ENCODE results near the gene TEX2. TPM values are rescaled to one million over a fixed set of nuclear protein-coding genes. Genes with fewer than 3 reads are reported as not detected.

The TEX2 gene
- polyA plus RNA-seq, 1 donor (not counting 4 experiments of a cell fraction or from before 2014, with no cell fraction given) = 44.4 TPM

DNA sequence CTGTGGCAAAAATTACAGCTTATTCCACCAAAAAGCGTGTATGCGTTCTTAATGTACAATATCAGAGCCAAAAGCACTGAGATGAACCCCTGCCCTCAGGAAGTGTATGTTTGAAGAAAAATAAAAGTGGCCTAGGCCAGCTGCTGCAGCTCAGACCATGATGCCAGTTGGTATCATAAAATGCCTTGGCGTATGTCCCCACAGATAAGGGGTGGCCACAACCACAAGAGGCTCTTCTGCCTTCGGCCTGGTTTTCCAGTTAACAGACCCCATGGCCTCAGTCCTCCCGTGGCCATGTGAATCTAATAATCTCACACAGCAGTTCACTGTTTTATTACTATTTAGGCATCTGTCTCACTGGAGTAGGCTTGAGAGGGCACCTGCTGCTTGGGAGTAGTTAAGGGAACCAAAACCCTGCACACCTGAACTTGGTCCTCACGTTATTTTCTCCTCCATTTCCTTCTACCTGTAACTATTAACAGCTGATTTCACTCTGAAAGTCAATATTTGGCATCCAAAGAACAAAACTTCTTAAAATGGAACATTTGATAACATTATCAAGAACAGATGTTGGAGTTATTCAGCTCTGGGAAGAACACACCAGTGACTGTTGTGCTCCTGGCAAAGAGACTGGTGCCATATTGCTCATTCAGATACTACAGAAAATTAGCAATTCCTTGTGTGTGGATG is 98.3 kb downstream of the TEX2 start:
- Histone ChIP-seq H3K27ac (ENCODE audit: control insufficient read depth, insufficient read depth, low read length) (no peak overlapping the region), H3K4me1 (ENCODE audit: control insufficient read depth, extremely low read depth, insufficient read depth, low read length) (peaks cover 6% of the 10 kb centered on the region), H3K9me3 (ENCODE audit: control insufficient read depth, low read depth, low read length) (no peaks in the 10 kb centered on the region), H3K4me3 (ENCODE audit: control insufficient read depth in 2 of 3, extremely low read depth in 1 of 3, insufficient read depth in 2 of 3, low read depth in 1 of 3, low read length in 3 of 3) (no peak overlapping the region), H3K4me2 (ENCODE audit: control insufficient read depth, extremely low read depth, insufficient read depth, low read depth, low read length) (no peak overlapping the region), H3K36me3 (ENCODE audit: control insufficient read depth in 2 of 2, extremely low read depth in 1 of 2, insufficient read depth in 2 of 2, low read length in 2 of 2) (peaks cover 18 to 25% of the 10 kb centered on the region in 2 experiments), H3K79me2 (ENCODE audit: control insufficient read depth, insufficient read depth, low read length) (no peaks in the 10 kb centered on the region), H2AFZ (ENCODE audit: control insufficient read depth, low read length) (no peak overlapping the region), H3K27me3 (ENCODE audit: control insufficient read depth, extremely low read depth, insufficient read depth, low read length) (no peaks in the 10 kb centered on the region), H4K20me1 (ENCODE audit: control insufficient read depth, extremely low read depth, insufficient read depth, low read length) (no peaks in the 10 kb centered on the region), H3K9ac (ENCODE audit: control insufficient read depth, extremely low read depth, insufficient read depth, low read length) (no peak overlapping the region), H3K9me1 (ENCODE audit: control insufficient read depth, extremely low read depth, insufficient read depth, low read length) (no peaks in the 10 kb centered on the region)
- dilution Hi-C loops (cut with MboI; ENCODE audit: extremely low pct_ligation_motif_present, low sequenced_read_pairs) = no loop called here
- TF ChIP-seq EZH2 (IDR thresholded peaks at IDR 0.05; ENCODE audit: low read length) = no peak
- TF ChIP-seq, protein P1, sequence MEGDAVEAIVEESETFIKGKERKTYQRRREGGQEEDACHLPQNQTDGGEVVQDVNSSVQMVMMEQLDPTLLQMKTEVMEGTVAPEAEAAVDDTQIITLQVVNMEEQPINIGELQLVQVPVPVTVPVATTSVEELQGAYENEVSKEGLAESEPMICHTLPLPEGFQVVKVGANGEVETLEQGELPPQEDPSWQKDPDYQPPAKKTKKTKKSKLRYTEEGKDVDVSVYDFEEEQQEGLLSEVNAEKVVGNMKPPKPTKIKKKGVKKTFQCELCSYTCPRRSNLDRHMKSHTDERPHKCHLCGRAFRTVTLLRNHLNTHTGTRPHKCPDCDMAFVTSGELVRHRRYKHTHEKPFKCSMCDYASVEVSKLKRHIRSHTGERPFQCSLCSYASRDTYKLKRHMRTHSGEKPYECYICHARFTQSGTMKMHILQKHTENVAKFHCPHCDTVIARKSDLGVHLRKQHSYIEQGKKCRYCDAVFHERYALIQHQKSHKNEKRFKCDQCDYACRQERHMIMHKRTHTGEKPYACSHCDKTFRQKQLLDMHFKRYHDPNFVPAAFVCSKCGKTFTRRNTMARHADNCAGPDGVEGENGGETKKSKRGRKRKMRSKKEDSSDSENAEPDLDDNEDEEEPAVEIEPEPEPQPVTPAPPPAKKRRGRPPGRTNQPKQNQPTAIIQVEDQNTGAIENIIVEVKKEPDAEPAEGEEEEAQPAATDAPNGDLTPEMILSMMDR (optimal IDR thresholded peaks at IDR 0.05 in 1 of 3, IDR thresholded peaks at IDR 0.05 in 1 of 3, conservative IDR thresholded peaks at IDR 0.05 in 1 of 3; ENCODE audit: extremely low read depth in 1 of 3, insufficient read depth in 2 of 3, low read length in 3 of 3) = no peak
- DNase-seq (ENCODE audit: low read depth, low spot score) = no peak
- no peak for FAIRE-seq

DNA sequence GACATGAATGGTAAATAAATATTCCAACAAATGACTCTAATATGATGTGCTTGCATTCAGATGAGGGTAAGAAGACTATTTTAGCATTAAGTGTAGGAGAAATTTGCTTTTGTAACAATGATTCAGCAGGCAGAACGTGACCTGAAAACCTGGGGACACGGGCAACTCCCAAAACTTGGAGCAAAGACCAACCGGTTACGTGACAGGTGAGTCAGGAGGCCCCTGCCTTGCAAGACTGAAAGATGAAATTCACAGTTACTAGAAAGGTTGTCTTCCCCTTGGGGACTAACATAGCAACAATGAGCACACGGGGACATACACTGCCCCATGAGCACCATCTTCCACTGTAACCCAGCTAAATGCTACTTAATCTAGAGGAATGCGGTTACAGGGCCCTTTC is 99.6 kb downstream of the TEX2 start:
- Histone ChIP-seq H3K4me1 (ENCODE audit: control insufficient read depth, extremely low read depth, insufficient read depth, low read length) (peaks cover 6% of the 10 kb centered on the region), H3K9me1 (ENCODE audit: control insufficient read depth, extremely low read depth, insufficient read depth, low read length) (no peaks in the 10 kb centered on the region), H3K4me2 (ENCODE audit: control insufficient read depth, extremely low read depth, insufficient read depth, low read depth, low read length) (no peak overlapping the region), H3K4me3 (ENCODE audit: control insufficient read depth in 2 of 3, extremely low read depth in 1 of 3, insufficient read depth in 2 of 3, low read depth in 1 of 3, low read length in 3 of 3) (no peak overlapping the region), H2AFZ (ENCODE audit: control insufficient read depth, low read length) (no peak overlapping the region), H3K9ac (ENCODE audit: control insufficient read depth, extremely low read depth, insufficient read depth, low read length) (no peak overlapping the region), H3K36me3 (ENCODE audit: control insufficient read depth in 2 of 2, extremely low read depth in 1 of 2, insufficient read depth in 2 of 2, low read length in 2 of 2) (peaks cover 23% of the 10 kb centered on the region in 2 experiments), H4K20me1 (ENCODE audit: control insufficient read depth, extremely low read depth, insufficient read depth, low read length) (no peaks in the 10 kb centered on the region), H3K9me3 (ENCODE audit: control insufficient read depth, low read depth, low read length) (no peaks in the 10 kb centered on the region), H3K79me2 (ENCODE audit: control insufficient read depth, insufficient read depth, low read length) (no peaks in the 10 kb centered on the region), H3K27me3 (ENCODE audit: control insufficient read depth, extremely low read depth, insufficient read depth, low read length) (no peaks in the 10 kb centered on the region), H3K27ac (ENCODE audit: control insufficient read depth, insufficient read depth, low read length) (no peak overlapping the region)
- FAIRE-seq (no peak), DNase-seq (ENCODE audit: low read depth, low spot score) (no peak)
- TF ChIP-seq, protein P1 (optimal IDR thresholded peaks at IDR 0.05 in 1 of 3, IDR thresholded peaks at IDR 0.05 in 1 of 3, conservative IDR thresholded peaks at IDR 0.05 in 1 of 3; ENCODE audit: extremely low read depth in 1 of 3, insufficient read depth in 2 of 3, low read length in 3 of 3) = no peak
- TF ChIP-seq EZH2 (IDR thresholded peaks at IDR 0.05; ENCODE audit: low read length) = no peak
- dilution Hi-C loops (cut with MboI; ENCODE audit: extremely low pct_ligation_motif_present, low sequenced_read_pairs) = no loop called here

Data from keratinocyte (primary cell).